K562 (cell line): ENCODE measurements around the gene YES1. TPM values are rescaled to one million over a fixed set of nuclear protein-coding genes. Genes with fewer than 3 reads are reported as not detected.

ENCODE experiments used
- ATAC-seq: fragments of 200-7000 bp; cut with Tn5 transposase; 3 replicates; pipeline ENCODE4 v1.9.1; 2020; ENCODE audit warnings: moderate library complexity
- BruUV-seq: library from RNA; stranded (reverse); fragments of 400-500 nt; replicated peaks from 2 replicates; lab custom pipeline; 2021; lab: Mats Ljungman, UMichigan
- CTCF ChIA-PET: fragments of 300-600 bp; formaldehyde crosslinking; extraction: SDS; loops from one replicate; lab custom pipeline; 2021; ENCODE audit warnings: low intra/inter-chr PET ratio; lab: Yijun Ruan, JAX
- POLR2A ChIA-PET: fragments of 300-600, 350-650 bp; sonication (Branson Sonifier 250); formaldehyde crosslinking; extraction: SDS; loops from one replicate; lab custom pipeline; 2021; ENCODE audit warnings: antibody characterized with exemption, inconsistent platforms; lab: Yijun Ruan, JAX
- DNase-seq, 4 experiments: peaks; one replicate each; pipeline versions ENCODE4 v3.0.0 to v3.0.0-alpha.2; 2011 to 2018; ENCODE audit warnings: low spot score in 3 of 4, mixed read lengths in 3 of 4; ENCODE audit errors: extremely low read depth in 1 of 4
- FAIRE-seq: peaks from 2 replicates; lab custom pipeline; 2011; peaks lifted over from hg19 to GRCh38; lab: Jason Lieb, UNC
- H2AFZ ChIP-seq: 2 replicates; pipeline ENCODE4 v1.6.0; 2011; ENCODE audit warnings: low read depth, low read length, control low read depth, inconsistent platforms
- H3K27ac ChIP-seq: fragments of 200-600 bp; 3 replicates; pipeline ENCODE4 v1.8.0; 2011; ENCODE audit warnings: low read depth, mild to moderate bottlenecking, control low read depth, inconsistent platforms, low read length, moderate library complexity, mixed read lengths; ENCODE audit errors: extremely low read depth
- H3K27me3 ChIP-seq, 2 experiments: fragments of 300-600 bp in 1 of 2; 2 replicates in 1 of 2; 3 replicates in 1 of 2; pipeline versions ENCODE4 v1.6.0 to v1.8.0; 2011; ENCODE audit warnings: inconsistent platforms in 2 of 2, low read length in 2 of 2, mild to moderate bottlenecking in 1 of 2, mixed read lengths in 1 of 2, moderate library complexity in 1 of 2; ENCODE audit not compliant: control insufficient read depth in 2 of 2, insufficient read depth in 2 of 2
- H3K36me3 ChIP-seq: fragments of 300-600 bp; 3 replicates; pipeline ENCODE4 v1.8.0; 2011; ENCODE audit warnings: mild to moderate bottlenecking, low read length, inconsistent platforms; ENCODE audit not compliant: control insufficient read depth, insufficient read depth
- H3K4me1 ChIP-seq, 2 experiments: fragments of 200-600 bp in 1 of 2; replicated peaks in 1 of 2; 2 replicates in 1 of 2; 3 replicates in 1 of 2; pipeline versions ENCODE4 v1.5.1 to v1.8.0; 2011; ENCODE audit warnings: inconsistent platforms in 2 of 2, low read length in 2 of 2, mild to moderate bottlenecking in 1 of 2, mixed read lengths in 1 of 2, moderate library complexity in 1 of 2; ENCODE audit not compliant: control insufficient read depth in 2 of 2, insufficient read depth in 2 of 2
- H3K4me2 ChIP-seq: 2 replicates; pipeline ENCODE4 v1.6.1; 2011; ENCODE audit warnings: low read length, control low read depth, inconsistent platforms, mixed read lengths; ENCODE audit not compliant: insufficient read depth
- H3K4me3 ChIP-seq: fragments of 200-600 bp; sonication (generic), shearing (Covaris generic); 2 replicates; pipeline ENCODE4 v1.5.1; 2016; ENCODE audit warnings: control low read depth, inconsistent platforms
- H3K79me2 ChIP-seq: fragments of 200-600 bp; 3 replicates; pipeline ENCODE4 v1.8.0; 2011; ENCODE audit warnings: low read length, inconsistent platforms; ENCODE audit not compliant: control insufficient read depth, insufficient read depth
- H3K9ac ChIP-seq, 2 experiments: 2 replicates each; pipeline versions ENCODE4 v1.6.0 to v1.6.1; 2011; ENCODE audit warnings: low read depth in 2 of 2, low read length in 2 of 2, control low read depth in 1 of 2, inconsistent platforms in 1 of 2, mild to moderate bottlenecking in 1 of 2, mixed read lengths in 1 of 2; ENCODE audit not compliant: insufficient read depth in 1 of 2
- H3K9me1 ChIP-seq: one replicate; pipeline ENCODE4 v1.6.0; 2011; ENCODE audit warnings: inconsistent platforms, mild to moderate bottlenecking, low read length, moderate library complexity; ENCODE audit not compliant: control insufficient read depth, insufficient read depth
- H3K9me3 ChIP-seq: replicated peaks from 2 replicates; pipeline ENCODE4 v1.5.1; 2011; ENCODE audit warnings: low read depth, low read length, inconsistent platforms; ENCODE audit not compliant: control insufficient read depth, insufficient read depth
- H4K20me1 ChIP-seq: replicated peaks from 2 replicates; pipeline ENCODE4 v1.6.1; 2011; ENCODE audit warnings: low read length, inconsistent platforms, mixed read lengths; ENCODE audit not compliant: control insufficient read depth, insufficient read depth
- ARID1B ChIP-seq: fragments of 450-650 bp; IDR thresholded peaks from 2 replicates; pipeline ENCODE4 v1.6.1; 2016; ENCODE audit warnings: antibody characterized with exemption, mild to moderate bottlenecking, inconsistent platforms
- HMG20B ChIP-seq: fragments of 250-450 bp; sonication (Bioruptor Pico); IDR thresholded peaks from 2 replicates; pipeline ENCODE4 v1.5.0; 2021; ENCODE audit warnings: mild to moderate bottlenecking
- MEF2D ChIP-seq: conservative IDR thresholded peaks from 2 replicates; pipeline ENCODE4 v1.6.1; 2016; ENCODE audit warnings: low read depth, missing genetic modification characterization, missing compliant biosample characterization
- POLR2B ChIP-seq: fragments of 450-650 bp; IDR thresholded peaks from 2 replicates; pipeline ENCODE4 v1.6.1; 2018; ENCODE audit warnings: low read depth; ENCODE audit not compliant: partially characterized antibody
- RAD21 ChIP-seq, 2 experiments: fragments of 250-450 bp in 1 of 2; fragments of 450-650 bp in 1 of 2; sonication (Bioruptor Pico) in 1 of 2; formaldehyde crosslinking in 1 of 2; IDR thresholded peaks in 1 of 2; conservative IDR thresholded peaks in 1 of 2; 2 replicates each; pipeline versions ENCODE4 v1.4.0 to v1.8.0; 2020 to 2022; ENCODE audit warnings: mild to moderate bottlenecking in 2 of 2, moderate library complexity in 1 of 2
- ZBED1 ChIP-seq: IDR thresholded peaks from 2 replicates; pipeline ENCODE4 v1.6.1; 2014
- ZHX1 ChIP-seq: fragments of 150-350 bp; conservative IDR thresholded peaks from 2 replicates; pipeline ENCODE4 v1.6.1; 2014; ENCODE audit warnings: low read length
- ZNF121 ChIP-seq: sonication (generic); formaldehyde crosslinking; conservative IDR thresholded peaks from 2 replicates; pipeline ENCODE4 v1.8.0; 2022; ENCODE audit warnings: missing genetic modification reagents
- ZNF655 ChIP-seq: fragments of 250-450 bp; sonication (Bioruptor Pico); IDR thresholded peaks from 2 replicates; pipeline ENCODE4 v1.5.0; 2021
- WGBS: fragments of 100-300 bp; shearing (Covaris generic); methylation state at CpG from one replicate; pipeline ENCODE4 v1.1.6; 2016; ENCODE audit warnings: low coverage, mixed read lengths; ENCODE audit not compliant: insufficient coverage; ENCODE audit errors: missing lambda C conversion rate; 5-methylcytosine and 5-hydroxymethylcytosine counted together
- in situ Hi-C: fragments of 300-500 bp; cut with MboI; formaldehyde crosslinking; loops from 4 replicates; pipeline ENCODE4 v1.15.0; 2018; ENCODE audit warnings: inconsistent platforms, mixed read lengths
- intact Hi-C: fragments of 100-400 bp; cut with micrococcal nuclease; formaldehyde crosslinking; loops from 2 replicates; pipeline ENCODE4 v1.14.2; 2022
- polyA plus RNA-seq, 8 experiments: library from polyadenylated mRNA; depleted of rRNA in 4 of 8; stranded (reverse) in 5 of 8; unstranded in 3 of 8; fragments of >200 nt; fragmentation: Nextera tagmentation in 2 of 8; fragmentation: Illumina TruSeq in 1 of 8; extraction: Ambion mirVana in 2 of 8; extraction: Trizol in 1 of 8; gene quantifications; 2 replicates each; pipeline versions ENCODE4 v1.2.1 to v1.2.3, GENCODE V29; 2011 to 2014; ENCODE audit warnings: inconsistent platforms in 1 of 8, missing spikeins in 1 of 8
- total RNA-seq, 7 experiments: library from RNA; depleted of rRNA in 6 of 7; stranded (reverse); fragments of >200 nt in 6 of 7; fragmentation: Illumina TruSeq in 2 of 7; extraction: Trizol in 2 of 7; gene quantifications; 2 replicates each; pipeline versions ENCODE4 v1.2.1 to v1.2.3, GENCODE V29; 2011 to 2021; ENCODE audit warnings: low replicate concordance in 1 of 7

Gene YES1
- total and polyA plus RNA-seq, 9 of the 15 experiments (the other 6 are each of a cell fraction or from before 2014, with no cell fraction given), result 37.2 to 115 (median 77.7) TPM

GRCh38 chr18:767084-767882 lies 44.8 kb downstream of the YES1 start:
- peaks cover 11 to 33% of the 10 kb centered on the region in 2 experiments; a peak in 4 of 5 replicates for H3K4me1 ChIP-seq
- peak overlapping the region; percentile 2; the same call in 1 of the 2 replicates for H3K4me2 ChIP-seq
- DNase-seq (peak in 1 of 4 experiments; percentile 71), FAIRE-seq (peak; percentile 69), ATAC-seq (peak; percentile 79)
- POLR2A ChIA-PET, result interaction anchor here (0.7 to 1.0 kb wide), 6 partner anchors 14 to 481 kb away, joined by 3 to 4 read pairs (median 3); no protein-coding TSS in a partner anchor
- CTCF ChIA-PET, result no interaction called here
- peaks cover 96% of the 10 kb centered on the region for H3K79me2 ChIP-seq
- intact Hi-C loops, result no loop called here
- WGBS, result 41% methylated on average over 12 of the region's 12 CpGs
- H3K4me3 ChIP-seq, result no peak overlapping the region
- no peaks in the 10 kb centered on the region for H3K9me1 ChIP-seq
- no peaks in the 10 kb centered on the region for H3K9me3 ChIP-seq
- peaks cover 29% of the 10 kb centered on the region; the same call in 2 of the 3 replicates for H3K36me3 ChIP-seq
- H3K27ac ChIP-seq, result peak overlapping the region; percentile 8; the same call in 1 of the 3 replicates
- no peaks in the 10 kb centered on the region for H3K27me3 ChIP-seq
- in situ Hi-C loops, result no loop called here
- no peak overlapping the region for H2AFZ ChIP-seq
- H4K20me1 ChIP-seq, result peaks cover 5% of the 10 kb centered on the region; the same call in 1 of the 2 replicates
- BruUV-seq, result no TSS peak
- peak overlapping the region in 1 of 2 experiments; percentile 43; a peak in 1 of 4 replicates for H3K9ac ChIP-seq
- TF ChIP-seq RAD21 (CRISPR knock-in tag; conservative IDR thresholded peaks at IDR 0.05 in 1 of 2, IDR thresholded peaks at IDR 0.05 in 1 of 2), result no peak
- TF ChIP-seq MEF2D (tag), result no peak
- 0 out of 2 replicates have a peak, but pooled peaks have one; percentile 16 for TF ChIP-seq ARID1B
- TF ChIP-seq ZBED1, result no peak
- TF ChIP-seq ZHX1, result no peak
- no peak for TF ChIP-seq HMG20B (CRISPR knock-in tag)
- TF ChIP-seq ZNF121 (CRISPR knock-in tag), result 0 out of 2 replicates have a peak, but pooled peaks have one; percentile 3
- peak; percentile 24 for TF ChIP-seq POLR2B
- no peak for TF ChIP-seq ZNF655 (CRISPR knock-in tag)
